Mesodermal cell (in vitro differentiated cells): Measurements from ENCODE around the gene RABAC1. TPM values are rescaled to one million over a fixed set of nuclear protein-coding genes. Genes with fewer than 3 reads are reported as not detected.

Experiments used
- H3K27ac ChIP-seq: 2 replicates; pipeline ENCODE4 v1.7.0; 2013; ENCODE audit warnings: mild to moderate bottlenecking, low read depth, low read length, moderate library complexity; ENCODE audit not compliant: severe bottlenecking
- H3K36me3 ChIP-seq: 2 replicates; pipeline ENCODE4 v1.7.1; 2013; ENCODE audit warnings: mild to moderate bottlenecking, low read length, moderate library complexity; ENCODE audit not compliant: control insufficient read depth, insufficient read depth
- H3K4me1 ChIP-seq: one replicate; pipeline ENCODE4 v1.7.1; 2013; ENCODE audit warnings: mild to moderate bottlenecking, low read length; ENCODE audit not compliant: insufficient read depth, control insufficient read depth, poor library complexity, severe bottlenecking
- H3K4me3 ChIP-seq: 2 replicates; pipeline ENCODE4 v1.7.0; 2013; ENCODE audit warnings: low read length, control low read depth, mild to moderate bottlenecking; ENCODE audit not compliant: insufficient read depth, poor library complexity, severe bottlenecking; ENCODE audit errors: extremely low read depth
- H3K9me3 ChIP-seq: 2 replicates; pipeline ENCODE4 v1.7.1; 2013; ENCODE audit warnings: mild to moderate bottlenecking, low read length, moderate library complexity; ENCODE audit not compliant: control insufficient read depth
- WGBS, 2 experiments: methylation state at CpG; one replicate each; pipeline ENCODE4 v1.1.5; 2013; ENCODE audit warnings: missing lambda C conversion rate in 2 of 2; ENCODE audit not compliant: insufficient coverage in 2 of 2; 5-methylcytosine and 5-hydroxymethylcytosine counted together
- polyA plus RNA-seq, 2 experiments: library from polyadenylated mRNA; stranded (reverse); fragments of 50-300 nt; gene quantifications; one replicate each; pipeline ENCODE4 v1.2.3, GENCODE V29; 2013

The RABAC1 gene
- 137 TPM for polyA plus RNA-seq (2013, experiment 1 of 2)
- 125 TPM for polyA plus RNA-seq (2013, experiment 2 of 2)

GRCh38 chr19:41959056-41960053 lies at the start of gene RABAC1:
Gene RABAC1 (minus strand): TSS chr19:41959321. CDS start chr19:41959292, 29 bp downstream.
- H3K9me3 ChIP-seq: no peaks in the 10 kb centered on the region
- peaks cover 17% of the 10 kb centered on the region for H3K36me3 ChIP-seq
- peak within 1 kb of the TSS; percentile 96 for H3K4me3 ChIP-seq
- 6 to 13% methylated on average over 17 to 40 of the region's 46 CpGs for WGBS, 2 experiments
- H3K27ac ChIP-seq: peak within 1 kb of the TSS; percentile 91
- peaks cover 14% of the 10 kb centered on the region for H3K4me1 ChIP-seq

- Histone ChIP-seq H3K9me3 (no peaks in the 10 kb centered on the region), H3K36me3 (no peaks in the 10 kb centered on the region), H3K4me3 (no peak overlapping the region), H3K27ac (no peak overlapping the region), H3K4me1 (no peaks in the 10 kb centered on the region)
- 96 to 97% methylated on average over 8 to 11 of the region's 13 CpGs for WGBS, 2 experiments
Observed at GRCh38 chr19:42006569-42006968, 47.4 kb upstream of the RABAC1 start.

- WGBS, 2 experiments: 96 to 97% methylated on average over 22 of the region's 22 CpGs
- Histone ChIP-seq H3K4me1 (no peaks in the 10 kb centered on the region), H3K4me3 (no peak overlapping the region), H3K36me3 (no peaks in the 10 kb centered on the region), H3K27ac (no peak overlapping the region), H3K9me3 (no peaks in the 10 kb centered on the region)
Observed at GRCh38 chr19:42005504-42005903, 46.4 kb upstream of the RABAC1 start.

GRCh38 chr19:42003506-42004294 lies 44.6 kb upstream of the RABAC1 start:
- no peak overlapping the region for H3K4me3 ChIP-seq
- no peaks in the 10 kb centered on the region for H3K36me3 ChIP-seq
- no peaks in the 10 kb centered on the region for H3K4me1 ChIP-seq
- no peak overlapping the region for H3K27ac ChIP-seq
- 79 to 90% methylated on average over 9 to 16 of the region's 21 CpGs for WGBS, 2 experiments
- no peaks in the 10 kb centered on the region for H3K9me3 ChIP-seq

- H3K9me3 ChIP-seq: no peaks in the 10 kb centered on the region
- H3K36me3 ChIP-seq: no peaks in the 10 kb centered on the region
- no peak overlapping the region for H3K27ac ChIP-seq
- H3K4me1 ChIP-seq: peaks cover 8% of the 10 kb centered on the region
- no peak overlapping the region for H3K4me3 ChIP-seq
- 86 to 96% methylated on average over 7 of the region's 7 CpGs for WGBS, 2 experiments
Observed at GRCh38 chr19:41999878-42000208, 40.7 kb upstream of the RABAC1 start.

- H3K27ac ChIP-seq: no peak overlapping the region
- 19 to 23% methylated on average over 26 to 41 of the region's 55 CpGs for WGBS, 2 experiments
- H3K4me1 ChIP-seq: peaks cover 8% of the 10 kb centered on the region
Observed at GRCh38 chr19:41999071-41999877, 40.2 kb upstream of the RABAC1 start.

GRCh38 chr19:41998246-41999020 lies 39.3 kb upstream of the RABAC1 start:
- WGBS, 2 experiments: 0 to 3% methylated on average over 42 to 47 of the region's 64 CpGs
- H3K4me3 ChIP-seq: no peak overlapping the region

More at GRCh38 chr19:41999071-41999877, 40.2 kb upstream of the RABAC1 start:
- Histone ChIP-seq H3K4me3 (no peak overlapping the region), H3K9me3 (no peaks in the 10 kb centered on the region), H3K36me3 (no peaks in the 10 kb centered on the region)

GRCh38 chr19:41997851-41998229 lies 38.7 kb upstream of the RABAC1 start:
- Histone ChIP-seq H3K4me3 (no peak overlapping the region), H3K36me3 (no peaks in the 10 kb centered on the region), H3K27ac (no peak overlapping the region), H3K9me3 (no peaks in the 10 kb centered on the region), H3K4me1 (peaks cover 12% of the 10 kb centered on the region)
- 6 to 7% methylated on average over 12 to 13 of the region's 14 CpGs for WGBS, 2 experiments

More at GRCh38 chr19:41998246-41999020, 39.3 kb upstream of the RABAC1 start:
- no peaks in the 10 kb centered on the region for H3K36me3 ChIP-seq
- no peak overlapping the region for H3K27ac ChIP-seq
- peaks cover 12% of the 10 kb centered on the region for H3K4me1 ChIP-seq
- H3K9me3 ChIP-seq: no peaks in the 10 kb centered on the region

- no peak overlapping the region for H3K4me3 ChIP-seq
- WGBS, 2 experiments: 1 to 2% methylated on average over 26 to 32 of the region's 35 CpGs
- no peaks in the 10 kb centered on the region for H3K9me3 ChIP-seq
- H3K4me1 ChIP-seq: peaks cover 12% of the 10 kb centered on the region
- no peaks in the 10 kb centered on the region for H3K36me3 ChIP-seq
- no peak overlapping the region for H3K27ac ChIP-seq
Observed at GRCh38 chr19:41997121-41997850, 38.2 kb upstream of the RABAC1 start.
